ENCODE measurements around the gene SLC22A5.
"Not testable (repeated sequence)": the region's sequence is repeated elsewhere in the genome, so short reads cannot be mapped to it uniquely, and the experiment has no call there.

SLC22A5 gene

GRCh38 chr5:132414634-132415378, 45.3 kb downstream of the SLC22A5 start:
- peak; percentile 68 for DNase-seq (ENCODE audit: low read depth)

- DNase-seq (ENCODE audit: low read depth) = not testable (repeated sequence)
Measured at GRCh38 chr5:132415516-132415915, 46.0 kb downstream of the SLC22A5 start.

DNA sequence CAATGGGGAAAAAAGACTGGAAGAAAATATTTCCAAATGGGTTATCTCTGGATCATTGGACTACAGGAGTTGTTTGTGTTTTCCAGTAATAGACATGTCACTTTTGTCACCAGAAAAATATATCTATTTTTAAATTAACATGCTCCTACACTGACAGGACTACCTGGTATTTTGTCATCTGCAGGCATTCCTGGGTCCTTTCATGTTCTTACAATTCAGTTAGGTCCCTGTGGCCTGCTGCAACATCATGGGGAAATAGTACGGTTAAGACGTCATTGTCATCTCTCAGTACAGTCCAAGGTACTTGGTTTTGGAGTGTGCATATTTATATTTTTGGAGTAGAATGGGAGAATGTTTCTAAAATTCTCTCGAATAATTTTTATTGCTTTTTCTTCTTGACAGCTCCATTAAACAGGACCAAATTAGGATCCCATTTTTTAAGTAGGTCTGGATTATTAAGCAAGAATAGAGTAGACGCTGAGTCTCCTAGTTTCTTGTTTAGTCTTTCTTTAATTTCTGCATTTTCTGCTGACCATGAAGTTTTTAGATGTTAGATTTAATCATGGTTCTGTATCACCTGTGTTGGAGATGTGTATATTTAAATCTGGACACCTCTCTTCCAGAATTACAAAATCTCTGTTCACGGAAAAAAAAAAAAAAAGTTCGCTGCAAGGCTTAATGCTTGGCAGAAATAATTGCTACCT, 46.9 kb downstream of the SLC22A5 start:
- DNase-seq (ENCODE audit: low read depth) = no peak

GRCh38 chr5:132417010-132417439, 47.5 kb downstream of the SLC22A5 start:
- no peak for DNase-seq (ENCODE audit: low read depth)

GRCh38 chr5:132417461-132417860, 48.0 kb downstream of the SLC22A5 start:
- no peak for DNase-seq (ENCODE audit: low read depth)

DNA sequence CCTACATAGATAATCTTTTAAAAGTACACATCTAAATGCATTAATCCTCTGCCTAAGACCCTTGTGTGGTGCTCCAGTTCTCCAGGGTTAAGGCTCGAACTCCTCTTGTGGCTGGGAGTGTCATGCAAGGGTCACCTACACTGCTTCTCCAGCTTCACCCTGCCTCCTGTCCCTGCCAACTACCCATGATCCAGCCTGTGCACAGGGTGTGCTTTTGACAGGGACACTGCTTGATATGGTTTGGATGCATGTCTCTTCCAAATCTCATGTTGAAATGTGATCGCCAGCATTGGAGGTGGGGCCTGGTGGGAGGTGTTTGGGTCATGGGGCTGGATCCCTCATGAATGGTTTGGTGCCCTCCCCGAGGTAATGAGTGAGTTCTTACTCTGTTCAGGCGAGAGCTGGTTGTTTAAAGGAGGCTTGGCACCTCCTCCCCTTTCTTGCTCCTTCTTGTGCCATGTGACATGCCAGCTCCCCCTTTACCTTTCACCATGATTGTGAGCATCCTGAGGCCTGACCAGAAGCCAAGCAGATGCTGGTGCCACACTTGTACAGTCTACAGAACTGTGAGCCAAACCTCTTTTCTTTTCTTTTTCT, 48.5 kb downstream of the SLC22A5 start:
- no peak for DNase-seq (ENCODE audit: low read depth)

DNA sequence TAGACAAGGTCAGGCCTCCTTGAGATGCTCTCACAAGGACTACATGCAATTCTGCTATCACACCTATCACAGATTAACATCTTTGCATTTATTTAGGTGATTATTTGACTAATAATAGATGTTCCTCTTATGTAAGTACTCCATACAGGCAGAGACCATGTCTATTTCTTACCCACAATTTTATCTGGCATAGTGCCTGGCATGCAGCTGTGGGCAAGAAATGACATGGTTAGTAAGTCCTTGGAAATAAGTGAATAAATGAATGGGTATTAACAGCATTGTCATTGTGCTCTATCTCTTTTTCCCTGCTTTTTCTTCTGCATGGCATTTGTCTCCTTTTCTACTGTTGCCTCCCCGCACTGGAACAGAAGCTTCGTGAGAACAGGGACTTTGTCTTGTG, 49.4 kb downstream of the SLC22A5 start:
- DNase-seq (ENCODE audit: low read depth) = no peak

DNA sequence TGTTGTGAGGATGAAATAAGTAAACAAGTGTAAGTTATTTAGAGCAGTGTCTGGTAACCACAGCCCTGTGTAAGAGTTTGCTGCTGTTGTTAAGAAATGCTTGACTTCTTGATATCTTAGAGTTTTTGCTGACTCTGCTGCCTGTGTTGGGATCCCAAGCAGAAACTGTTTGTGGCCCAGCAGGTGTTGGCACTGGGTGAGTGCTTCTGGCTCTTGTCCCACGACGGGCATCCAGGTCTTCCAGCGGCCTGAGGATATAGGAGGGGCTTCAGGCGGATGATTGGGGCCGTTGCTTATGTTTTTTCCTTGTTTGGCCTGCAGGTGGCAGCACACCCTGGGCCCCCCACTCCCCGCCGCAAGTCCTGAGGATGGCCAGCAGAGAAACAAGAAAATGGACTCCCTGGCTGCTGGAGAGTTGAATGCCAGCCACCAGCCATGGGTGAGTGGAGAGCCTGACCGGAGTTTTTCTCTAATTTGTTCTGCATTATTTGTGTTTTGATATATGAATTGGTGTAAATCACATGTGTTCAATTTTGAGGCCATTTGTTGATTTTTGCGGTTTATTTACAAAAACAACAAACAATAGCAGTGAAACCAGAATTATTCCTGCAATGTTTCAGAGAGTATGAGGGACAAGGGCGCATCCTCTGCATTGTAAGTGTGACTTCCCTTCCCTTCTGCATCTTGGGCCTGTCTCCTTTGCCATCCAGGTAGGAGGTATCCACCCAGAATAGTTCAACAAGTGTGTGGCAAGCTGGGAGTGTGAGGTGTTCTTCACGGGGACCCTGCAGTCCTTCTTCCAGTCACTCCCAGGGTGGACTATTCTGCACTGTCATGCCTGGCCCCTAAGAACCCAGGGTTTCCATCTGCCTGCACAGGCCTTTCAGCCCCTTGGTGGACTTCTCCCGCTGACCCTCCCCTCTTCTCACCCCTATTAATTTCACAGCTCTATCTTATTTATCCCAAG, 50.3 kb downstream of the SLC22A5 start:
- peak; percentile 54 for DNase-seq (ENCODE audit: low read depth)

DNA sequence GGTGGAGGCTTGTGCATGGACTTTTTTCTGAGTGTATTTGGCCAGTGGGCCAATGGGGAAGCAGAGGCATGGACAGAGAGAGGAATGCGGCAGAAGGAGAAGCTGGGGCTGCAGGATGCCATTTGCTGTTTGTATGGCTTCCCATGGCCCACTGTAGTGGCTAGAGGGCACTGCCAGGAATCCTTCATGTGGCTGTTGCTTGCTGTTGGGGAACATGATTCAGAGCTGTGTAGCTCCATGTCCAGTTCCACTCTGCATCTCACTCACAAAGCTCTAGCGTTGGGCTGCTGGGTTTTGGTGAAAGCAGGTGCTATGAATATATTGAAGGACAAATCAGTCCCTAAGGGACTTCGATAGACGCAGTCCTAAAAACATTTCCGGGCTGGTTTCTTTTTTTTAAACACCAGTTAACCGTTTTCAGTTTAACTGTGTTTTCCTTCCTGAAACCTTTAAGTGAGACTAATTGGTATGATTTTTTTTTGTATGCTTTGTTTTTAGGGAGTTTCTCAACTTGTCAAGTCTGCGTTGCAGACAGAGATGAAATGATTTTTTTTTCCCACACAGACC, 51.3 kb downstream of the SLC22A5 start:
- no peak for DNase-seq (ENCODE audit: low read depth)

- DNase-seq (ENCODE audit: low read depth) = no peak
Measured at GRCh38 chr5:132421462-132421861, 52.0 kb downstream of the SLC22A5 start.

- no peak for DNase-seq (ENCODE audit: low read depth)
Measured at GRCh38 chr5:132422720-132423437, 53.4 kb downstream of the SLC22A5 start.

GRCh38 chr5:132423438-132423898, 54.0 kb downstream of the SLC22A5 start:
- no peak for DNase-seq (ENCODE audit: low read depth)

DNA sequence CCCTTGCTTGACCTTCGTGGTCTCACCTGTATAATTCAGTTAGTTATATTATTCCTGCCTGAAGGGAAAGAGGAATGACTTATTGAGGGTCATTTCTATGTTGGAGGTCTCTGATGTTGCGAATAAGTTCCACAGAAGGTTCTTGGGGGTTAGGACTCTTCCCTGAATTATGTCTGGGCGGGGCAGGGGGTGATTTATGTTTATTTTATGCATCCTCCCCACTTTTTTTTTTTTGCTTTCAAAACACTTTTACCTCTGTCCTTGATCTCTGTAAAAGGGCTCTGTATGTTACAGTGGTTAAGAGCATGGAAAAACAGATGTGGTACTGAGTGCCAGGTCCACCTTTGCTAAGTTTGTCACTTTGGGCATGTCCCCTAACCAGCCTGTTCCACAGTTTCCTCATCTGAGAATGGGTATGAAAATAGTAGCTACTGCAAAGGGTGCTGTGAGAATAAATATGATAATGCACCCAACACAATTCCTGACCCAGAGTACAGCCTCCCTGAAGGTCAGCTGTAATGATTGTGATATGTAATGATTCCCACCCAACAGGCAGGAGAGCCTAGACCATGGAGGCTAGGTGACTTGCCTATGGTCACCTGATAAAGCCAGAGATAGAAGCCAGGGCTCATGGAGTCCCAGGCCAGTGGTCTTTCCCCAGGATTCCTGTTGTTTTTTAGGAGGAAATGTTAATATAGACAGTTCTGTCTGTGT, 54.8 kb downstream of the SLC22A5 start:
- DNase-seq (ENCODE audit: low read depth) = no peak

DNA sequence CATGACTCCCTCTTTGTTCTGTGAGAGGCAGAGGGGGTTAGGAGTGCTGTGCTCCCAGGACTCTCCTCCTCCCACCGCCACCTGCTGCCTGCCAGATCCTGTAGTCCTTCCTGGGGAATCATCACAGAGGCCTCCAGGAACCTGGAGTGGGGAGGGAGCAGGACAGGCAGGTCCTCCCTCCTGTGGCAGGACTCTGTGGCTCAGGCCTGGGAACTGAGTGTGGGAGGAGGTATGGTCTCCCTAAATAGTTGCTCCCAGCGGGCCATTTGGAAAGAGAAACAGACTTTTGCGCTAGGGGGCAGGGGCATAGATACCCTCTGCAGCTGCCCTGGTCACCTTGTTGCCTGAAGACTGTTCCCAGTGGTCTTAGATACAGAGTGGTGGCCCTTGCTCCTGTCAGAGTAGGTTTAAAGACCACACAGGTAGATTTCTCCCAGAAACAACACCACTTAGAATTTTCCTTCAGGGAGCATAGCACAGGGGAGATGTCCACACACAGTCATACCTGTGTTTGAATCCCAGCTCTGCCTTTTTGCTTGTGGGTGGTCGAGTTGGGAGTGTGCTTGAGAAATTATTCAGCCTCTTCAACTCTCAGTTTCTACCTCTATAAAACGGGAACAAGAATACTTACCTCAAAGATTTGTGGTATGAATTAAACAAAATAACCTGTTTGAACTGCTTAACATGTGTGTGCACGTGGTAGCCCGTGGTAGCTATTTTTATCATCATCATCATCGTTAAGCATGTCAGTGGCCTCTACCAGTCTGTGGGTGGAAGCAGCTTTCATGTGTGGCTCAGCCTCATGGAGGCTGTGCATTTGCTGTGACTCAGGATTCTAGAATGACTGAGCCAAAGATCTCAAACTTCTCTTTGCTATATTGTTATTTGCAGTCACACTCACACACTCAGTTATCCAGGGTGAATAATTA, 55.8 kb downstream of the SLC22A5 start:
- DNase-seq (ENCODE audit: low read depth) = peak; percentile 77

DNA sequence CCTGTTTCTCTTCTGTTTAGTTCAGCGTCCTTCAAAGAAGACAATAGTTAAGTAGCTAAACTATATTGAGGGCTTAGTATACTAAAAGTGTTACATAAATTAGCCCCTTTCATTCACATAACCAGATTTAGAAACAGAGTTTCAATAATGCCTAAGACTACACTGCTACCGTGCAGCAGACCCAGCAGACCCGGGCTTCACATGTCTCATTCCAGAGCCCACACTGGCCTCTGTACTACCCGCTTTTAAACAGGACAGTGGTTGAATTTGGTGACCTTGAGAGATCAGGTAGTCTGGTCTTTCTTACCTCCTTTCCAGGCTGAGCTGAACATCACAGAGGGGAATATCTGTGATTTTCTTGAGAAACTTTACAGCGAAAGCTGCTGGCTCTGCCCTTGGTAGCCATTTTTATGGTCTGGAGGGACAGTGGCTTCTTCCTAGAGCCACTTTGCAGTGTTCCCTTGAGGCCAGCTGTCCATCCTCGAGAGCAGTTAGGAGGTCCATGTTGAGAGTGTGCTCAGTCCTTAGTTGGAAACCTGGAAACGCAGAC, 56.5 kb downstream of the SLC22A5 start:
- no peak for DNase-seq (ENCODE audit: low read depth)

DNA sequence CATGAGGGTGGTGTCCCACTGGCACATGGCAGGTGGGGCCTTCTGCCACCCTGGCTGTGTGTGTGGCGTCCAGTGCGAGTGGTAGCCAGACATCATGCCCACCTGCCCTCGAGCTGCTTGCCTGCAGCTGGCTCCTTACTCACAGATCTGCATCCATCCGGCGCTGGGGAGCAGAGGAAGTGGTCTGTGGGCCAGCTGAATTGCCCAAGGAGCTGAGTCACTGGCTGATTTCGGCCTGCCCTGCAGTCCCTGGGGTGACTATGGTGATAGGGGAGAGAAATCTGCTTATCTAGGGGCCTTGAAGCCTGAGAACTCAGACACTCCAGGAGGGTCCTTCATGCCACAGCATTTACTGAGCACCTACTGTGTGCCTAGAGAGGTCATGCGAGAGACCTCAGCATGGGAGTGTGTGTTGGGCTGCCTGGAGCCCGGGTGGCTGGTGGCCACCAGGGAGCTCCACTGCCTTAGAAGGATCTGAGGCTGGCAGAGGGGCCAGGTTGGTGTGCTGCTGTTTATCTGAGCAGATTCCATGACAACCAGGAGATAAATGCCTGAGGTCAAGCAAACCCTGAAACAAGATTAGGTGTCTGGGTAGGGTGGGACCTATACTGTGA, 57.1 kb downstream of the SLC22A5 start:
- peak; percentile 89 for DNase-seq (ENCODE audit: low read depth)

DNA sequence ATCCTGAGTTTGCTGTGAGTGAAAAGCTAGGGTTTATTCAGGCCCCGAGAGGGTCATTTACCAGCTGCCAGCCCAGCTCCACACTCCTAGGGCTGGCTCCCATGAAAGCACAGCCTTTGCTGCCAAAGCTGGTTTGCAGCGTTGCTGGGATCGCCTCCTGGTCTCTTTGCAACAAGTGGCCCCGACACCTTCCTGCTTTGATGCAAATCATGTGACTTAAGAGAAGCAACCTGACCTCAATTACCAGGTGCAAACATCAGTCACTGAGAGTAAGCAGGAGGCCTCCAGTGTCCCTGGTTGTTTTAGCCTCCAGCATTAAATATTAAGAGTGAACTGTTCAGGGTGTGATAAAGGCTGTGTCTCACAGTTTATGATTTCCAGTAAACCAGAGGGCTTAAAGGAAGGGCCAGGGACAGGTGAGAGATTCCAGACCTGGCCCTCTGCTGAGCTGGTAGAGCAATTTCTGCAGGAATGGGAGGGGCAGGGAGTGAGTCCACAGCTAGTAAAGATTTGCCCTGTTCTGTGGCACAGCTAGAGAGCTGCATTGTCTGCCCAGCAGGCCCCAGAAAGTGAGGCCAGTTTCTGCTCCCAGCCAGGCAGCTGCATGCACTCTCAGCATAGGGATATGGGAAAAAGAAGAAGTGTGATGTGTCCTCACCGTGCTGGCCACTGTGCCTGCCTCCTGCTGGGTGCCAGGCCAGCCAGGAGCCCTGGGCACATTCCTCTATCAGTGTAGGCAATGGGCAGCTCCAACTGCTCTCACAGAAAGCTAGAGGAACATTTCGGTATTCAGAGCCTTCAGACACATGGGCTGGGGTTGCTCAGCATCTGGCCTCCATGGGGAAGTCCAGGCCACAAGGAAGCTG, 58.0 kb downstream of the SLC22A5 start:
- no peak for DNase-seq (ENCODE audit: low read depth)
